Omental fat pad (tissue), 4 donors: ENCODE data around the gene TTC23L. TPM values are rescaled to one million over a fixed set of nuclear protein-coding genes. Genes with fewer than 3 reads are reported as not detected.
"Not testable (repeated sequence)": the region's sequence is repeated elsewhere in the genome, so short reads cannot be mapped to it uniquely, and the experiment has no call there.

Source experiments
- ATAC-seq: fragments of 150-250 bp; one replicate; pipeline ENCODE4 v1.9.1; 2016; ENCODE audit warnings: mild to moderate bottlenecking, moderate library complexity; ENCODE audit not compliant: low FRiP score
- DNase-seq: peaks from one replicate; pipeline ENCODE4 v3.0.0-alpha.2; 2019; ENCODE audit warnings: low spot score
- CTCF ChIP-seq, 3 donors: fragments of 450-650 bp; IDR thresholded peaks; one replicate each; pipeline ENCODE4 v1.5.1; 2016 to 2017; ENCODE audit warnings: antibody characterized with exemption in 3 of 3, mild to moderate bottlenecking in 3 of 3, moderate library complexity in 2 of 3
- total RNA-seq, 4 donors: library from RNA; depleted of rRNA; stranded (reverse); fragments of >200 nt; gene quantifications; one replicate each; pipeline ENCODE4 v1.1.0, GENCODE V29; 2016

TTC23L gene
- total RNA-seq, 4 donors from 2014 or later = not detected

- TF ChIP-seq CTCF (IDR thresholded peaks at IDR 0.05) = no peak
- DNase-seq (no peak), ATAC-seq (no peak)
Observed at GRCh38 chr5:34916518-34916917, 77.6 kb downstream of the TTC23L start.

GRCh38 chr5:34918025-34918424 is 79.1 kb downstream of the TTC23L start:
- no peak for TF ChIP-seq CTCF (IDR thresholded peaks at IDR 0.05)
- ATAC-seq (no peak), DNase-seq (no peak)

- TF ChIP-seq CTCF (IDR thresholded peaks at IDR 0.05) = no peak
- ATAC-seq (no peak), DNase-seq (no peak)
Observed at GRCh38 chr5:34919077-34919476, 80.1 kb downstream of the TTC23L start.

GRCh38 chr5:34923256-34923655 is 84.3 kb downstream of the TTC23L start:
- DNase-seq, ATAC-seq: not testable (repeated sequence)

- DNase-seq (no peak), ATAC-seq (peak; percentile 91)
- TF ChIP-seq CTCF (IDR thresholded peaks at IDR 0.05) = no peak
Observed at GRCh38 chr5:34923694-34924461, 84.9 kb downstream of the TTC23L start.

GRCh38 chr5:34924462-34924765 is 85.5 kb downstream of the TTC23L start:
- TF ChIP-seq CTCF (IDR thresholded peaks at IDR 0.05) = no peak
- no peak for DNase-seq
- no peak for ATAC-seq

- no peak for DNase-seq
- no peak for ATAC-seq
- TF ChIP-seq CTCF (IDR thresholded peaks at IDR 0.05) = no peak
Observed at GRCh38 chr5:34926318-34926888, 87.4 kb downstream of the TTC23L start.
